KG1 (cell line): Measurements from ENCODE around the gene HMBS.
"Not testable (repeated sequence)": the region's sequence is repeated elsewhere in the genome, so short reads cannot be mapped to it uniquely, and the experiment has no call there.

Source experiments
- DNase-seq: peaks from one replicate; lab custom pipeline; 2025; lab: John Stamatoyannopoulos, UW

HMBS gene

DNA sequence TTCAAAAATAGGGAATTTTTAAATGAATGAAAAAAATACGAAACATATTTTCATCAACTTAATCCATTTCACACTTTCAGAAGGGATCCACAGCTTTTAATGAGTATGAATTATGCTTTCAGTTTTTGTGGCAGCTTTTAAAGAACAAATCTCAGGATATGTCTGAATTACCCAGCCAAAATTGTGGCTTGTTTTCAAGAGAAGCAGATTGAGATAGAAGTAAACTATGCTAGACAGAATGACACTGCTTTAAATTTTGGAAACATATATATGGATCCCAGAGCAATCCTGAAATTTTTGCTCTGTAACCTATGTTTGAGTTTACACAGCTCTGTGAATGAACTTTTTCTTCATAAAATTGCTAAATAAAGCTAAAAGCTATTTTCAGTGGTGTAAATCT, 34.3 kb downstream of the HMBS start:
- DNase-seq = no peak

DNA sequence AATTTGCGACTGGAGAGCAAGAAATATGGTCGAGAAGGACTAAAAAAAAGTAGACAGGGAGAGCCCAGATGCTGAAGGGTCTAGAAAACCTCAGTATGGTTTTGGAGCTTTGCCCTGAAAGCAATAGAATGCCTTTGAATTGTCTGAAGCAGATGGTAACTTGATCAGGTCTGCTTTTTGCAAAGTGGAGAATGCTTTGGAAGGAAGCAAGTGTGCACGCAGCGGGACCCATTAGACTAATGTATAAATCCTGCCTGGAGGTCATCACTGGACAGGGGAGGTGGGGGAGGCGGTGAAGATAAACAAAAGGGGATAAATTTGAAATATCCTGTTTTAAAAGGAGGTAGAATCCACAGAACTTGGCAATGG, 35.9 kb downstream of the HMBS start:
- DNase-seq = no peak

DNA sequence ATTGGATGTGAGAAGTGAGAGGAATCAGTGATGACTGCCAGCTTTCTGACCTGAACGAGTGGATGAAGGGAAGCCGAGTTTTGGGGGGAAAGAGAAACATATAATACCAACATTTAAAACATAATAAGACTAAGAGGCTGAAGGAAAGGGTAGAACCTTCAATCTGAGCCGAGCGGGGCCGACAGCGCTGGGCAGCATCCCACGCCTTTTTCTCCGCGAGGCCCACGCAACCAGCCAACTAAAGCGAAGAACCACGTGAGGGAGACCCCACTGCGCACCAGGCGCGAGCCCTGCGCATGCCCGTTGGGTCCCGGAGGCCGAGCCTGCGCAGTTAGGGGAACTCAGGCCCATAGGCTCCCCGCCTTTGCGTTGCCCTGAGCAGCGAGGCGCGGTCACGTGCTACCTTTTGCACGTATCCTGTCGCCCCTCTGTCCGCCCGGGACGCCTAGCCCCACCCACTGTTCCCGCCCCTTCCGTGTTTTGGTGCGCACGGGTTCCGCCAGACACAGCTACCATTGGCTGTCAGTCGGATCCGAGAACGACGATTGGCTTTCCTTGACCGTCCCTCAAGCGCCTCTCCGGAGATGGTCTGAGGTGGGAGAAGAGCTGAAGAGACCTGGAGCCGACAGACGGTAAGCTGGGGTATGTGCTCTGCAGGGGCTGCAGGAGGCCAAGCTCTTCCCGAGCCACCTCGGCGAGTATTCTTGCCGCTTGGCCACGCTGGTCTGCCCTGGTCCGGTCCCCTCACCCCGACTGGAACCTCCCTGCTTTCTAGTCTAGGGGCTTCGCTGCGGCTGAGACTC, 36.5 kb downstream of the HMBS start, which contains the start of gene HINFP:
HINFP (plus strand) TSS at position 573 of the 803 bp plus-strand sequence. CDS start 5,365 bp downstream, outside the sequence.
- DNase-seq = peak; percentile 100

DNA sequence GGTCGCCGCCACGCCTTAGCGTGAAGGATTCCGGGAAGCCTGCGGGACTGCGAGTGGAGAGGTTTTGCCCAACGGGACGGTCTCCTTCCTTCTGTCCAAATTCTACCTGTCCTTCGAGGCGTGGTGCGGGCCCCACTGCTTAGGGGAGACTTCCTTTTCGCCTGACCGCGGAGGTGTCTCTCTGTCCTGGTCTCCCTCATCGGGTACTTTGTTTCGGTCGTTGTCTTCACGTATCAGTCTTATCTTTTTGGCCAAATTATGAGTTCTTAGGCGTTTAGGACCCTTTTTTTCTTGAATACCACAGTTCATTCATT, 37.1 kb downstream of the HMBS start:
- DNase-seq = peak; percentile 26

DNA sequence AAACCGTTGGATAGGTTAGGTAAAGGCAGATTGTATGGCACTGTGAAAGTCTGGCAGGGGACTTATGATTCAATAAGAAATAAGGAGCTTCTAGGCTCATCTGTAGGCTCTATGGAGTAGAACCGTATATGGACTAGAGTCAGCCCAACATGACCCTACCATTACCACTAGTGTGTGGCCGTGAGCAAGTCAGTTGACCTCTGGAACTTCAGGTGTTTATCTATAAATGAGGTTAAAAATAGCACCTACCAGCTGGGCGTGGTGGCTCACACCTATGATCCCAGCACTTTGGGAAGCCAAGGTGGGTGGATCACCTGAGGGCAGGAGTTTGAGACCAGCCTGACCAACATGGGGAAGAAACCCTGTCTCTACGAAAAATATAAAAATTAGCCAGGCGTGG, 41.1 kb downstream of the HMBS start:
- no peak for DNase-seq

DNA sequence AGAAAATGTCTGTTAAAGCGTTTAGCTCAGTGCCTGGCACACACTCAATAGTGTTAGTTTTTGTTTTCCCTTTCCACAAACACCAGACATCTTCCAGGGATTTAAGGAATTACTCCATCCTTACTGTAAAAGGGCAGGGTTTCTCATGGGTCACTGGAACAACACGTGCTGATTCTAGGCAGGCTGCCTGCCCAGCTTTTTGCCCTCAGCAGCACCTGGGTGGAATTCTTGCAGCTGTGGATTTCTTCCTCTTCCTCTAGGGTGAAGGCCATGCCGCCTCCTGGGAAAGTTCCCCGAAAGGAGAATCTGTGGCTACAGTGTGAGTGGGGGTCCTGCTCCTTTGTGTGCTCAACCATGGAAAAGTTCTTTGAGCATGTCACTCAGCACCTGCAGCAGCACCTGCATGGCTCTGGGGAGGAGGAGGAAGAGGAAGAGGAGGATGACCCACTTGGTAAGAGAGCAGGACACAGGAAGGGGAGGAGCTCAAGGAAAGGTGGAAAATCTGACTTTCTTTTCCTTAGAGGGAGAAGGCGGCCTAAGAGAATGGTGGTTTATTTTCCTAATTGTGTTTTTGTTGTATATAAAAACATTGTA, 42.1 kb downstream of the HMBS start:
- DNase-seq = no peak

DNA sequence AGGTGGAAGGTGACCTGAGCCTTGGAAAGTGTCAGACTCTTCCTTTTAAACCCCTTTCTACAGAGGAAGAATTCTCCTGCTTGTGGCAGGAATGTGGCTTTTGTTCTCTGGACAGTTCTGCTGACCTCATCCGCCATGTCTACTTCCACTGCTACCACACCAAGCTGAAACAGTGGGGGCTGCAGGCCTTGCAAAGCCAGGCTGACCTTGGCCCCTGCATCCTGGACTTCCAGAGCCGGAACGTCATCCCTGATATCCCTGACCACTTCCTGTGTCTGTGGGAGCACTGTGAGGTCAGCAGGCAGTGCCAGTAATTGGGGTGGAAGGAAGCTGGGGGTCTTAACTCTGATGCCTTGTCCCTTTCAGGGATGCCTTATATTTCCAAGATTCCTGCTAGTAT, 46.0 kb downstream of the HMBS start:
- no peak for DNase-seq

DNA sequence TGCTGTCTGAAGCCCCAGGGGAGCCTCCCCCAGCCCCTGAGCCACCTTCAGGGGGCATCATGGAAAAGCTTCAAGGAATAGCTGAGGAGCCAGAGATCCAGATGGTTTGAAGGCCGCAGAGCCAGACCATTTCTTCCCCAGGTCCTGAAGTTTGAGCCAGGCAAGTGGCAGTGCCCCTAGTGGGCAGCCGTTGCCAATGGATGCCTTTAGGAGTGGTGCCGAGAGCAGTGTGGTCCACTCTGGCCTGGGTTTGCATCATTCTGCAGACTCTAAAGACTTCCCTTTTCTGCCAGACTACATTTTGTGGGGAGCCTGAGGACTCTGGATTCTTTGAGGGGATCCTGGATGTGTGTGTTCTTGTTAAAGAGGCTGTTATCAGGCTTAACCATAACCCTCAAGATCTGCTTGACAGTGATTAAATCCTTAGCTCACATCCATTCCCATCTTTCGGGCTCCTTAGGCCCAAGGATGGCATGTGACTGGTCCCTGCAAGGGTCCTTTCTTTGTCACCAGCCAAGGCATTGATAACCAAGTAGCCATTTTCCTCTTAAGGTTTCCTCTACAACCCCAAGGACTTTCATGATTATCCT, 49.8 kb downstream of the HMBS start:
- DNase-seq = no peak

DNA sequence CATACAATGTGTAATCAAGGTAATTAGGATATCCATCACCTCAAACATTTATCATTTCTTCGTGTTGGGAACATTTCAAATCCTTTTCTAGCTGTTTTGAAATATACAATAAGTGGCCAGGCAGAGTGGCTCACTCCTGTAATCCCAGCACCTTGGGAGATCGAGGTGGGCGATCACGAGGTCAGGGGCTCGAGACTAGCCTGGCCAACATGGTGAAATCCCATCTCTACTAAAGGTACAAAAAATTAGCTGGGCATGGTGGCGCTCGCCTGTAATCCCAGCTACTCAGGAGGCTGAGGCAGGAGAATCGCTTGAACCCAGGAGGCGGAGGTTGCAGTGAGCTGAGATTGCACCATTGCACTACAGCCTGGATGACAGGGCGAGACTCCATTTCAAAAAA, 54.6 kb downstream of the HMBS start:
- DNase-seq = not testable (repeated sequence)
